Osteoblast (primary cell): Measurements from ENCODE around the gene CFAP410. TPM values are rescaled to one million over a fixed set of nuclear protein-coding genes. Genes with fewer than 3 reads are reported as not detected.

Experiments
- DNase-seq: peaks from one replicate; pipeline ENCODE4 v3.0.0; 2011; ENCODE audit warnings: low spot score, mixed read lengths; ENCODE audit not compliant: insufficient read length; ENCODE audit errors: missing footprints
- H2AFZ ChIP-seq: 2 replicates; pipeline ENCODE4 v1.6.0; 2011; ENCODE audit warnings: mild to moderate bottlenecking, low read length
- H3K27ac ChIP-seq: 2 replicates; pipeline ENCODE4 v1.5.1; 2011; ENCODE audit warnings: mild to moderate bottlenecking, low read depth, low read length, moderate library complexity
- H3K27me3 ChIP-seq: 2 replicates; pipeline ENCODE4 v1.6.0; 2012; ENCODE audit warnings: mild to moderate bottlenecking, control low read depth, inconsistent platforms, low read length, moderate library complexity; ENCODE audit not compliant: insufficient read depth
- H3K36me3 ChIP-seq: 2 replicates; pipeline ENCODE4 v1.5.1; 2011; ENCODE audit warnings: mild to moderate bottlenecking, low read length, control low read depth, moderate library complexity; ENCODE audit not compliant: insufficient read depth
- H3K4me1 ChIP-seq: 2 replicates; pipeline ENCODE4 v1.5.1; 2011; ENCODE audit warnings: mild to moderate bottlenecking, low read length, control low read depth, moderate library complexity; ENCODE audit not compliant: insufficient read depth
- H3K4me2 ChIP-seq: 2 replicates; pipeline ENCODE4 v1.6.0; 2011; ENCODE audit warnings: mild to moderate bottlenecking, low read length; ENCODE audit not compliant: insufficient read depth
- H3K4me3 ChIP-seq: fragments of 200-600 bp; sonication (generic); 3 replicates; pipeline ENCODE4 v1.5.1; 2012; ENCODE audit warnings: mild to moderate bottlenecking, low read length, inconsistent platforms; ENCODE audit not compliant: insufficient read depth
- H3K79me2 ChIP-seq: 2 replicates; pipeline ENCODE4 v1.6.0; 2012; ENCODE audit warnings: mild to moderate bottlenecking, low read length, control low read depth, inconsistent platforms; ENCODE audit not compliant: insufficient read depth
- H3K9me3 ChIP-seq: 2 replicates; pipeline ENCODE4 v1.5.1; 2011; ENCODE audit warnings: low read depth, low read length, control low read depth
- H4K20me1 ChIP-seq: 2 replicates; pipeline ENCODE4 v1.6.0; 2012; ENCODE audit warnings: mild to moderate bottlenecking, low read length, control low read depth; ENCODE audit not compliant: insufficient read depth
- total RNA-seq: library from RNA; depleted of rRNA; stranded (reverse); fragments of >200 nt; gene quantifications from 2 replicates; pipeline ENCODE4 v1.2.3, GENCODE V29; 2012
- TF ChIP-seq, protein P1 (sequence below): IDR thresholded peaks from 2 replicates; pipeline ENCODE4 v1.5.1; 2011; ENCODE audit warnings: mild to moderate bottlenecking, low read depth, low read length, moderate library complexity; ENCODE audit errors: extremely low read depth

CFAP410 gene
- total RNA-seq, 1 donor = 14.5 TPM

DNA sequence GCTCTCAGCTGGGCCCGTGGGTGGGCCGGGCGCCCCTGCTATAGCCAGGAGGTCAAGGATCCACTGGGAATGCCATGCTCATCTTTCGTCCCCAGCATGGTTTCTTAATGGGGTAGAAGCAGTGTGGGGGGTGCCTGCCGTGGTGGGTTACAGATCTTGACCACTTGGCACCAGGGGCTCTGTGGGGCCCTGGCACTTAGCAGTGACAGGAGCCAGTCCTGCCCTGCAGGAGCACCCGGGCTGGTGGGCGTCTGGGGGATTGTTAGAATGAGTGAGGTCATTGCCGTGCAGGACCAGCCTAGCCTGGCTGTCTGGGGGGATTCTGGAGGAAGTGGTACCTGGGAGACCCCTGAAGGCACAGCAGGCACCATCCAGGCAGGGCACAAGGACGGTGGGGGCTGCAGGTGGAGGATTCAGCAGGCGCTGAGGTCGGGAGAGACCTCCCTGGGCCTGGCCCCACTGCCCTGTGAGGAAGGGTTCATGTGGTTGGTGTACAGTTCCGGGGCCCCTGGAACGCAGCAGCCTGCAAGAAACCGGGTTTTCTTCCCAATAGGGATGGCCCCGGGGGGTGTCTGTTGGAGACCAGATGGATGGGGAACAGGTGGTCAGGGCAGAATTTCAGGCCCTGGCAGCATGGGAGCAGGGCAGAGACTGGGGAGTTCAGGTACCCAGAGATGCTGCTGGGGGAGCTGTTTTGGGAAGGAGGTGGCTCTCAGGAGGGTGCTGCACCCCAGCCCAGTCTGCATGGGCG is 48.7 kb downstream of the CFAP410 start:
- Histone ChIP-seq H3K4me2 (no peak overlapping the region), H3K4me3 (no peak overlapping the region), H2AFZ (no peak overlapping the region), H3K27ac (no peak overlapping the region), H3K4me1 (peaks cover 1% of the 10 kb centered on the region), H3K27me3 (no peaks in the 10 kb centered on the region), H3K9me3 (no peaks in the 10 kb centered on the region), H4K20me1 (no peaks in the 10 kb centered on the region), H3K36me3 (no peaks in the 10 kb centered on the region), H3K79me2 (no peaks in the 10 kb centered on the region)
- TF ChIP-seq, protein P1, sequence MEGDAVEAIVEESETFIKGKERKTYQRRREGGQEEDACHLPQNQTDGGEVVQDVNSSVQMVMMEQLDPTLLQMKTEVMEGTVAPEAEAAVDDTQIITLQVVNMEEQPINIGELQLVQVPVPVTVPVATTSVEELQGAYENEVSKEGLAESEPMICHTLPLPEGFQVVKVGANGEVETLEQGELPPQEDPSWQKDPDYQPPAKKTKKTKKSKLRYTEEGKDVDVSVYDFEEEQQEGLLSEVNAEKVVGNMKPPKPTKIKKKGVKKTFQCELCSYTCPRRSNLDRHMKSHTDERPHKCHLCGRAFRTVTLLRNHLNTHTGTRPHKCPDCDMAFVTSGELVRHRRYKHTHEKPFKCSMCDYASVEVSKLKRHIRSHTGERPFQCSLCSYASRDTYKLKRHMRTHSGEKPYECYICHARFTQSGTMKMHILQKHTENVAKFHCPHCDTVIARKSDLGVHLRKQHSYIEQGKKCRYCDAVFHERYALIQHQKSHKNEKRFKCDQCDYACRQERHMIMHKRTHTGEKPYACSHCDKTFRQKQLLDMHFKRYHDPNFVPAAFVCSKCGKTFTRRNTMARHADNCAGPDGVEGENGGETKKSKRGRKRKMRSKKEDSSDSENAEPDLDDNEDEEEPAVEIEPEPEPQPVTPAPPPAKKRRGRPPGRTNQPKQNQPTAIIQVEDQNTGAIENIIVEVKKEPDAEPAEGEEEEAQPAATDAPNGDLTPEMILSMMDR = no peak
- DNase-seq = no peak

GRCh38 chr21:44289381-44290010 is 49.7 kb downstream of the CFAP410 start:
- H3K9me3 ChIP-seq = no peaks in the 10 kb centered on the region
- no peak for DNase-seq
- no peak overlapping the region for H3K4me3 ChIP-seq
- H3K4me1 ChIP-seq = peaks cover 3% of the 10 kb centered on the region
- H4K20me1 ChIP-seq = no peaks in the 10 kb centered on the region
- no peaks in the 10 kb centered on the region for H3K79me2 ChIP-seq
- no peaks in the 10 kb centered on the region for H3K36me3 ChIP-seq
- H3K27me3 ChIP-seq = no peaks in the 10 kb centered on the region
- no peak overlapping the region for H3K27ac ChIP-seq
- TF ChIP-seq, protein P1 = no peak
- H3K4me2 ChIP-seq = no peak overlapping the region
- H2AFZ ChIP-seq = no peak overlapping the region

DNA sequence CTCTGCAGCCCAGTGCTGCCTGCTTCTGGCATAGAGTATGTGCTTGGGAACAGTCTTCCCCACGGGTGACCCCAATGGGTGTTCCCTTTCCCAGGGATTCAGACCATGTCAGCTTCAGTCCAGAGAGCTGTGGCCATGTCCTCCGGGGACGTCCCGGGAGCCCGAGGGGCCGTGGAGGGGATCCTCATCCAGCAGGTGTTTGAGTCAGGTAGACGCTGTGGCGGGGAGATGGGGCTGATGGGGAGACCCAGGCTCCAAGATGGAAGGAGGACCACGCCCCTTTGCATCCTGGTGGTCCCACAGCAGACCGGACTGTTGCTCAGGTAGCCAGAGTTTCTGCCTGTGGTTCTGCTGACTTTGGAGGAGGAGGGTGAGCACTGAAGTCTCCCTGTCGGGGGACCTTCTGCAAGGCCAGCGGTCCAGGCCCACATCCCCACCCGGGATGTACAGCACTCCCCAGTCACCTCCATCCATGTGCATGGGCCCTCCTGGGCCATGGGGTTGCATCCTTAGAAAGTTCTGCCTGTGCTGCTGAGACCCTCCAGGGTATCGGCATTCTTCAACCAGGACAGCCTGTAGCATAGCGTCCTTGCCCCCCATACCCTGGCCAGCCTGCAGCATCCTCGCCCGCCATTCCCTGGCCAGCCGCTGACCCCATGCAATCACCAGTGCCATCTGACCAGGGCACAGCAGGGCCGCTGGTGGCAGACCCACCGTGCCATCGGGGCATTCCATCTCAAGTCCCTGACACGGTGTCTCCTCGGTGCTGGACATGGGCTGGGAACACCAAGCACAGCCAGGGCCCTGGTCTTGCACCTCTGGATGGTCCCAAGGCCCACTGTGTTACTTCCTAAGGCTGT is 50.7 kb downstream of the CFAP410 start:
- no peak for DNase-seq
- no peaks in the 10 kb centered on the region for H4K20me1 ChIP-seq
- H2AFZ ChIP-seq = no peak overlapping the region
- peaks cover 3% of the 10 kb centered on the region for H3K4me1 ChIP-seq
- H3K27ac ChIP-seq = no peak overlapping the region
- no peak overlapping the region for H3K4me2 ChIP-seq
- TF ChIP-seq, protein P1 = no peak
- no peaks in the 10 kb centered on the region for H3K27me3 ChIP-seq
- no peaks in the 10 kb centered on the region for H3K36me3 ChIP-seq
- no peak overlapping the region for H3K4me3 ChIP-seq
- H3K79me2 ChIP-seq = no peaks in the 10 kb centered on the region
- H3K9me3 ChIP-seq = no peaks in the 10 kb centered on the region
